ENCODE data around the gene SLC7A4. TPM values are rescaled to one million over a fixed set of nuclear protein-coding genes. Genes with fewer than 3 reads are reported as not detected.
"Not testable (repeated sequence)": the region's sequence is repeated elsewhere in the genome, so short reads cannot be mapped to it uniquely, and the experiment has no call there.

Gene SLC7A4
- total RNA-seq, 1 donor from 2014 or later, result not detected

- intact Hi-C loops (cut with micrococcal nuclease), result no loop called here
Observed at GRCh38 chr22:21043860-21044535, 11.6 kb upstream of the SLC7A4 start.

- intact Hi-C loops (cut with micrococcal nuclease), result no loop called here
Observed at GRCh38 chr22:21042978-21043859, 10.9 kb upstream of the SLC7A4 start.

GRCh38 chr22:21041937-21042336 lies 9.6 kb upstream of the SLC7A4 start:
- intact Hi-C loops (cut with micrococcal nuclease), result no loop called here

- intact Hi-C loops (cut with micrococcal nuclease), result not testable (repeated sequence)
Observed at GRCh38 chr22:21039158-21039557, 6.8 kb upstream of the SLC7A4 start.

GRCh38 chr22:21038405-21038804 lies 6.0 kb upstream of the SLC7A4 start:
- intact Hi-C loops (cut with micrococcal nuclease), result no loop called here

GRCh38 chr22:21034989-21035388 lies 2.6 kb upstream of the SLC7A4 start:
- intact Hi-C loops (cut with micrococcal nuclease), result no loop called here

GRCh38 chr22:21033895-21034294 lies 1.5 kb upstream of the SLC7A4 start:
- intact Hi-C loops (cut with micrococcal nuclease), result no loop called here

- intact Hi-C loops (cut with micrococcal nuclease), result no loop called here
Observed at GRCh38 chr22:21032868-21033688, 717 bp upstream of the SLC7A4 start.

- intact Hi-C loops (cut with micrococcal nuclease), result no loop called here
Observed at GRCh38 chr22:21031545-21032036, 770 bp downstream of the SLC7A4 start.

GRCh38 chr22:21030621-21031544 lies 1.5 kb downstream of the SLC7A4 start:
- intact Hi-C loops (cut with micrococcal nuclease), result no loop called here

- intact Hi-C loops (cut with micrococcal nuclease), result no loop called here
Observed at GRCh38 chr22:21030032-21030431, 2.3 kb downstream of the SLC7A4 start.

- intact Hi-C loops (cut with micrococcal nuclease), result no loop called here
Observed at GRCh38 chr22:21029486-21030025, 2.8 kb downstream of the SLC7A4 start.

- intact Hi-C loops (cut with micrococcal nuclease), result no loop called here
Observed at GRCh38 chr22:21028277-21029251, 3.8 kb downstream of the SLC7A4 start.

- intact Hi-C loops (cut with micrococcal nuclease), result no loop called here
Observed at GRCh38 chr22:21026783-21027692, 5.3 kb downstream of the SLC7A4 start.

- intact Hi-C loops (cut with micrococcal nuclease), result no loop called here
Observed at GRCh38 chr22:21025763-21026755, 6.3 kb downstream of the SLC7A4 start.

GRCh38 chr22:21025266-21025665 lies 7.1 kb downstream of the SLC7A4 start:
- intact Hi-C loops (cut with micrococcal nuclease), result no loop called here
